Fibroblast of lung (primary cell): ENCODE data around the gene AOAH. TPM values are rescaled to one million over a fixed set of nuclear protein-coding genes. Genes with fewer than 3 reads are reported as not detected.
"Not testable (repeated sequence)": the region's sequence is repeated elsewhere in the genome, so short reads cannot be mapped to it uniquely, and the experiment has no call there.

Experiments
- DNase-seq, 2 donors: peaks; one replicate each; pipeline versions ENCODE4 v3.0.0 to v3.0.0-alpha.2; 2010; ENCODE audit warnings: low read depth in 2 of 2
- H2AFZ ChIP-seq: 2 replicates; pipeline ENCODE4 v1.5.1; 2012; ENCODE audit warnings: low read length, control low read depth, inconsistent platforms
- H3K27ac ChIP-seq: 2 replicates; pipeline ENCODE4 v1.5.1; 2011; ENCODE audit warnings: low read length, control low read depth; ENCODE audit not compliant: insufficient read depth
- H3K27me3 ChIP-seq: 2 replicates; pipeline ENCODE4 v1.5.1; 2011; ENCODE audit warnings: mild to moderate bottlenecking, low read length; ENCODE audit not compliant: control insufficient read depth, insufficient read depth
- H3K36me3 ChIP-seq: 2 replicates; pipeline ENCODE4 v1.5.1; 2011; ENCODE audit warnings: low read length; ENCODE audit not compliant: control insufficient read depth, insufficient read depth
- H3K4me1 ChIP-seq: 2 replicates; pipeline ENCODE4 v1.5.1; 2011; ENCODE audit warnings: low read length; ENCODE audit not compliant: control insufficient read depth, insufficient read depth; ENCODE audit errors: extremely low read depth
- H3K4me2 ChIP-seq: 2 replicates; pipeline ENCODE4 v1.5.1; 2011; ENCODE audit warnings: low read length, control low read depth; ENCODE audit not compliant: insufficient read depth; ENCODE audit errors: extremely low read depth
- H3K4me3 ChIP-seq, 4 experiments: fragments of 200-600 bp in 1 of 4; sonication (generic) in 1 of 4; replicated peaks in 1 of 4; 2 replicates each; pipeline ENCODE4 v1.5.1; 2011 to 2016; ENCODE audit warnings: low read length in 4 of 4, low read depth in 3 of 4, mild to moderate bottlenecking in 3 of 4, control low read depth in 2 of 4, inconsistent platforms in 1 of 4, mixed read lengths in 1 of 4; ENCODE audit not compliant: insufficient read depth in 1 of 4; ENCODE audit errors: control extremely low read depth in 1 of 4
- H3K79me2 ChIP-seq: 2 replicates; pipeline ENCODE4 v1.5.1; 2012; ENCODE audit warnings: mild to moderate bottlenecking, low read length, inconsistent platforms; ENCODE audit not compliant: control insufficient read depth, insufficient read depth
- H3K9ac ChIP-seq: 2 replicates; pipeline ENCODE4 v1.5.1; 2011; ENCODE audit warnings: mild to moderate bottlenecking, low read length, control low read depth; ENCODE audit not compliant: insufficient read depth
- H3K9me3 ChIP-seq: 2 replicates; pipeline ENCODE4 v1.5.1; 2012; ENCODE audit warnings: low read depth, low read length; ENCODE audit not compliant: control insufficient read depth, insufficient read depth
- H4K20me1 ChIP-seq: 2 replicates; pipeline ENCODE4 v1.5.1; 2011; ENCODE audit warnings: low read length; ENCODE audit not compliant: control insufficient read depth, insufficient read depth; ENCODE audit errors: extremely low read depth
- EZH2 ChIP-seq: IDR thresholded peaks from 2 replicates; pipeline ENCODE4 v1.5.1; 2012; ENCODE audit warnings: low read length, control low read depth, mild to moderate bottlenecking; ENCODE audit errors: missing control alignments
- polyA plus RNA-seq, 2 donors: library from polyadenylated mRNA; depleted of rRNA in 1 of 2; stranded (reverse) in 1 of 2; unstranded in 1 of 2; fragments of >200 nt; gene quantifications; 2 replicates each; pipeline ENCODE4 v1.2.1, GENCODE V29; 2011 to 2012; ENCODE audit warnings: missing spikeins in 1 of 2
- total RNA-seq: library from RNA; depleted of rRNA; stranded (reverse); fragments of >200 nt; gene quantifications from 2 replicates; pipeline ENCODE4 v1.2.1, GENCODE V29; 2014
- TF ChIP-seq, protein P1 (sequence below), 2 donors: IDR thresholded peaks in 1 of 2; conservative IDR thresholded peaks in 1 of 2; 1 replicate in 1 of 2; 2 replicates in 1 of 2; pipeline ENCODE4 v1.5.1; 2011 to 2012; ENCODE audit warnings: low read length in 2 of 2, control low read depth in 1 of 2, inconsistent platforms in 1 of 2, low read depth in 1 of 2, mild to moderate bottlenecking in 1 of 2

Gene AOAH
- total and polyA plus RNA-seq, 2 donors (not counting 1 experiment from before 2014, with no cell fraction given) = not detected

DNA sequence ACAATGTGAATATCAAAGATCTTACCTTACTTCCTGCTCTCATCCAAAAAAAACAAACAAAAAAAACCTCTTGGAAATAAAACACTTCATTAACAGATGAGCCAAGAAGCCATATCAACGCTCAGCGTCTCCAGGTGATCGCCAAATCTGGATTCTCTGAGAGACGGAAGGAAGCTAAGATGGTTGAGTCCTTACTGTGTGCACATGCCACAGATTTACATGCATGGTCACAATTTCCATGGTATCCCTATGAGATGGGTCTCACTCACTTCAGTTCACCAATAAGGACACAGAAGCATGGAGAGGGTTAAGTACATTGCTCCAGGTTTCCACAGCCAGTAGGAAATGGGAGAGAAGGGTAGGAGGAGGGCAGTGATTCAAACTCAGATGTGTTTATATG is 1.0 kb downstream of the AOAH start:
- Histone ChIP-seq H3K9me3 (no peaks in the 10 kb centered on the region), H3K36me3 (no peaks in the 10 kb centered on the region)
- TF ChIP-seq EZH2 = no peak
- TF ChIP-seq, protein P1, sequence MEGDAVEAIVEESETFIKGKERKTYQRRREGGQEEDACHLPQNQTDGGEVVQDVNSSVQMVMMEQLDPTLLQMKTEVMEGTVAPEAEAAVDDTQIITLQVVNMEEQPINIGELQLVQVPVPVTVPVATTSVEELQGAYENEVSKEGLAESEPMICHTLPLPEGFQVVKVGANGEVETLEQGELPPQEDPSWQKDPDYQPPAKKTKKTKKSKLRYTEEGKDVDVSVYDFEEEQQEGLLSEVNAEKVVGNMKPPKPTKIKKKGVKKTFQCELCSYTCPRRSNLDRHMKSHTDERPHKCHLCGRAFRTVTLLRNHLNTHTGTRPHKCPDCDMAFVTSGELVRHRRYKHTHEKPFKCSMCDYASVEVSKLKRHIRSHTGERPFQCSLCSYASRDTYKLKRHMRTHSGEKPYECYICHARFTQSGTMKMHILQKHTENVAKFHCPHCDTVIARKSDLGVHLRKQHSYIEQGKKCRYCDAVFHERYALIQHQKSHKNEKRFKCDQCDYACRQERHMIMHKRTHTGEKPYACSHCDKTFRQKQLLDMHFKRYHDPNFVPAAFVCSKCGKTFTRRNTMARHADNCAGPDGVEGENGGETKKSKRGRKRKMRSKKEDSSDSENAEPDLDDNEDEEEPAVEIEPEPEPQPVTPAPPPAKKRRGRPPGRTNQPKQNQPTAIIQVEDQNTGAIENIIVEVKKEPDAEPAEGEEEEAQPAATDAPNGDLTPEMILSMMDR (conservative IDR thresholded peaks at IDR 0.05 in 1 of 2, IDR thresholded peaks at IDR 0.05 in 1 of 2; ENCODE audit: low read depth in 1 of 2, low read length in 2 of 2) = no peak

DNA sequence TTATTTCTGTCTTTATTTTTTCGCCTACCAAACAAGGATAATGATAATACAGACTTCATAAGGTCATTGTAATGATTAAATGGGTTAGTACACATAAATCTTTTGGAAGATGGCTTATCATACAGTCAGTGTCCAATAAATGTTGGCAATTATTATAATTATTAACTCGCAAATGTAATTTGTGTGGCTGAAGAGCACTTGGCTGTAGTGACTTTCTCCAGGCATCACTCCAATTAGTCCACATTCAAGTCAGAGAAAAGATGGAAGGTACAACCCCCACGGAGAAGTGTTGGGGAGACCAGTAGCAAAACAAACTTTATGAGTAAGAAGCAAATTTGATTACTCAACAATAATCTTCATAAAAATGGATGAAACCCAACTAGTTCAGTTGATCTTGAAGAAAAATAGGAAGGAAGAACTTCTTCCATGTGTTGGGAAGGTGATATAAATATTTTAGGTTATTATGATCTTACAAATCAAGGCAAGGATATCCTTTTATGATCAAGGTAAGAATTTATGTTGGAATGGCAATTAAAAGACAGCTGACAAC is 5.1 kb downstream of the AOAH start:
- Histone ChIP-seq H3K79me2 (no peaks in the 10 kb centered on the region), H3K27me3 (no peaks in the 10 kb centered on the region), H3K4me3 (no peak overlapping the region), H3K36me3 (no peaks in the 10 kb centered on the region), H4K20me1 (no peaks in the 10 kb centered on the region), H3K4me2 (no peak overlapping the region), H3K9me3 (no peaks in the 10 kb centered on the region), H3K9ac (no peak overlapping the region), H3K4me1 (no peaks in the 10 kb centered on the region), H3K27ac (no peak overlapping the region), H2AFZ (no peak overlapping the region)
- DNase-seq = no peak
- TF ChIP-seq EZH2 = no peak
- TF ChIP-seq, protein P1 (conservative IDR thresholded peaks at IDR 0.05 in 1 of 2, IDR thresholded peaks at IDR 0.05 in 1 of 2; ENCODE audit: low read depth in 1 of 2, low read length in 2 of 2) = no peak

More for the DNA sequence above, 1.0 kb downstream of the AOAH start:
- Histone ChIP-seq H3K9ac (no peak overlapping the region), H3K4me2 (no peak overlapping the region), H3K79me2 (no peaks in the 10 kb centered on the region), H3K27ac (no peak overlapping the region), H2AFZ (no peak overlapping the region), H3K4me3 (no peak overlapping the region), H4K20me1 (no peaks in the 10 kb centered on the region), H3K4me1 (no peaks in the 10 kb centered on the region), H3K27me3 (no peaks in the 10 kb centered on the region)
- DNase-seq = no peak

DNA sequence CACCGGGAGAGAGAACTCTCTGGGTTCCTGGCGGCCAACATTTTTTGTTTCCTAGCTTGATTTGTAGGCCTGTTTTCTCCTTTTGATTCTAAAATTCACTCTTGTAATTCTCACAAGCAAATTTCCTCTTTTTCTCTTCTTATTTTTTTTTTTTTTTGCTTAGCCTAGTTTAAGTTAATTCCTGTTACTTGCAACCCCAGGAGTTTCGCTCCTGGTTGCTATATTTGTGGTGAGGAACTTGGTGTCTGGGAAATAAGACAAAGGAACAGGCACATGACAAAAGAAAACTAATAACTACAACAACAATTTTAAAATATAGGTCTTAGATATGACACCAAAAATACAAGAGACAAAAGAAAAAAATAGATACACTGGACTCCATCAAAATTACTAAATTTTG is 6.7 kb downstream of the AOAH start:
- no peaks in the 10 kb centered on the region for H3K36me3 ChIP-seq
- no peak for DNase-seq
- TF ChIP-seq EZH2 = no peak
- TF ChIP-seq, protein P1 (conservative IDR thresholded peaks at IDR 0.05 in 1 of 2, IDR thresholded peaks at IDR 0.05 in 1 of 2; ENCODE audit: low read depth in 1 of 2, low read length in 2 of 2) = no peak

DNA sequence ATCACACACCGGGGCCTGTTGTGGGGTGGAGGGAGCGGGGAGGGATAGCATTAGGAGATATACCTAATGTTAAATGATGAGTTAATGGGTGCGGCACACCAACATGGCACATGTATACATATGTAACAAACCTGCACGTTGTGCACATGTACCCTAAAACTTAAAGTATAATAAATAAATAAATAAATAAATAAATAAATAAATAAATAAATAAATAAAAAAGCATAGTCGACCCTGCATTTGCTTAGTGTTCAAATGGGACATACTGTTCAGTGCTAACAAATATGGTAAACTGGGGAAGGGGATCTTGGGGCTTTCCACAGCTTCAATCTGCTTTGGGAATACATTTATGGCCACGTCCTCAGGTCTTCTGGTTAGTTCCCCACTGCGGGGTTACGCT is 7.5 kb downstream of the AOAH start:
- H3K27me3 ChIP-seq, H3K4me2 ChIP-seq, DNase-seq, H3K79me2 ChIP-seq, H3K27ac ChIP-seq, H2AFZ ChIP-seq, H4K20me1 ChIP-seq, H3K4me1 ChIP-seq, H3K36me3 ChIP-seq, H3K9ac ChIP-seq, H3K4me3 ChIP-seq, H3K9me3 ChIP-seq: not testable (repeated sequence)

More for the DNA sequence above, 6.7 kb downstream of the AOAH start:
- no peak overlapping the region for H2AFZ ChIP-seq
- H3K27ac ChIP-seq = no peak overlapping the region
- no peaks in the 10 kb centered on the region for H4K20me1 ChIP-seq
- no peaks in the 10 kb centered on the region for H3K79me2 ChIP-seq
- no peaks in the 10 kb centered on the region for H3K27me3 ChIP-seq
- H3K9me3 ChIP-seq = no peaks in the 10 kb centered on the region
- no peak overlapping the region for H3K4me2 ChIP-seq
- H3K4me3 ChIP-seq = no peak overlapping the region
- H3K9ac ChIP-seq = no peak overlapping the region
- no peaks in the 10 kb centered on the region for H3K4me1 ChIP-seq
